Posterior cingulate gyrus (tissue), 11 donors: ENCODE measurements around the gene SGPP2.
A peak's percentile ranks its signal among the peaks of the same experiment; 100 is the strongest.
"Not testable (repeated sequence)": the region's sequence is repeated elsewhere in the genome, so short reads cannot be mapped to it uniquely, and the experiment has no call there.

ENCODE experiments used
- DNase-seq, 10 donors: peaks; one replicate each; pipeline versions ENCODE4 v3.0.0 to v3.0.0-alpha.2; 2020 to 2021; ENCODE audit warnings: mixed read lengths in 3 of 10
- intact Hi-C: fragments of 100-400 bp; cut with DNase I; formaldehyde crosslinking; loops from one replicate; pipeline ENCODE4 v1.15.1; 2023

Gene SGPP2

GRCh38 chr2:222424276-222424728 lies at the start of gene SGPP2:
Gene SGPP2, plus strand, starts transcription at chr2:222424543. Its CDS starts 60 bp downstream, at chr2:222424603.
- intact Hi-C loops, result no loop called here
- DNase-seq, result peak in 4 of 10 donors; percentile 14 to 84 (median 80)

- intact Hi-C loops, result no loop called here
- no peak for DNase-seq
Observed at GRCh38 chr2:222375798-222376197, 48.5 kb upstream of the SGPP2 start.

- DNase-seq, result no peak
- intact Hi-C loops, result no loop called here
Observed at GRCh38 chr2:222380456-222380855, 43.9 kb upstream of the SGPP2 start.

GRCh38 chr2:222381566-222381965 lies 42.8 kb upstream of the SGPP2 start:
- no peak for DNase-seq
- intact Hi-C loops, result no loop called here

GRCh38 chr2:222383255-222383654 lies 41.1 kb upstream of the SGPP2 start:
- no peak for DNase-seq

GRCh38 chr2:222391743-222392285 lies 32.5 kb upstream of the SGPP2 start:
- intact Hi-C loops, result no loop called here
- DNase-seq, result no peak

More at GRCh38 chr2:222383255-222383654, 41.1 kb upstream of the SGPP2 start:
- intact Hi-C loops, result no loop called here

GRCh38 chr2:222393733-222394267 lies 30.5 kb upstream of the SGPP2 start:
- no peak for DNase-seq
- intact Hi-C loops, result no loop called here

- no peak for DNase-seq
- intact Hi-C loops, result no loop called here
Observed at GRCh38 chr2:222398446-222398885, 25.9 kb upstream of the SGPP2 start.

GRCh38 chr2:222399038-222399783 lies 25.1 kb upstream of the SGPP2 start:
- no peak for DNase-seq
- intact Hi-C loops, result no loop called here

GRCh38 chr2:222404151-222404905 lies 20.0 kb upstream of the SGPP2 start:
- intact Hi-C loops, result no loop called here
- DNase-seq, result no peak

GRCh38 chr2:222408684-222409083 lies 15.7 kb upstream of the SGPP2 start:
- no peak for DNase-seq
- intact Hi-C loops, result no loop called here

GRCh38 chr2:222410534-222410933 lies 13.8 kb upstream of the SGPP2 start:
- intact Hi-C loops, result no loop called here
- DNase-seq, result no peak

- intact Hi-C loops, DNase-seq: not testable (repeated sequence)
Observed at GRCh38 chr2:222412334-222412733, 12.0 kb upstream of the SGPP2 start.

GRCh38 chr2:222413295-222413911 lies 10.9 kb upstream of the SGPP2 start:
- intact Hi-C loops, result no loop called here
- DNase-seq, result no peak

GRCh38 chr2:222418739-222419138 lies 5.6 kb upstream of the SGPP2 start:
- DNase-seq, result no peak
- intact Hi-C loops, result no loop called here

- no peak for DNase-seq
- intact Hi-C loops, result no loop called here
Observed at GRCh38 chr2:222420508-222420907, 3.8 kb upstream of the SGPP2 start.

GRCh38 chr2:222421626-222422025 lies 2.7 kb upstream of the SGPP2 start:
- no peak for DNase-seq
- intact Hi-C loops, result no loop called here

- intact Hi-C loops, result no loop called here
- no peak for DNase-seq
Observed at GRCh38 chr2:222423186-222423585, 1.2 kb upstream of the SGPP2 start.

GRCh38 chr2:222423632-222424275 lies 589 bp upstream of the SGPP2 start:
- intact Hi-C loops, result no loop called here
- no peak for DNase-seq
